AG04449 (cell line): ENCODE data around the gene HOXC9.

ENCODE experiments used
- CTCF ChIA-PET: fragments of 350-600 bp; formaldehyde crosslinking; extraction: SDS; loops from one replicate; lab custom pipeline; 2021; ENCODE audit warnings: antibody characterized with exemption; lab: Yijun Ruan, JAX
- POLR2A ChIA-PET: fragments of 400-600, 350-600 bp; formaldehyde crosslinking; extraction: SDS; loops from one replicate; lab custom pipeline; 2020; ENCODE audit warnings: antibody characterized with exemption, inconsistent platforms; lab: Yijun Ruan, JAX
- DNase-seq: peaks from one replicate; pipeline ENCODE4 v3.0.0-alpha.2; 2010; ENCODE audit warnings: low read depth, low spot score
- H3K4me3 ChIP-seq: 2 replicates; pipeline ENCODE4 v1.5.1; 2011; ENCODE audit warnings: low read depth, mild to moderate bottlenecking, control low read depth, low read length
- CTCF ChIP-seq: IDR thresholded peaks from one replicate; pipeline ENCODE4 v1.5.1; 2011; ENCODE audit warnings: mild to moderate bottlenecking, moderate library complexity, low read length, control low read depth, inconsistent platforms; ENCODE audit not compliant: insufficient read depth; ENCODE audit errors: missing control alignments

HOXC9 gene

GRCh38 chr12:53956251-53956887 lies 43.6 kb upstream of the HOXC9 start:
- no peak overlapping the region for H3K4me3 ChIP-seq
- ChIA-PET POLR2A (no interaction called here), CTCF (no interaction called here)
- TF ChIP-seq CTCF: no peak
- DNase-seq: no peak

GRCh38 chr12:53956914-53957536 lies 42.9 kb upstream of the HOXC9 start:
- POLR2A ChIA-PET: no interaction called here
- no peak for TF ChIP-seq CTCF
- DNase-seq: no peak
- CTCF ChIA-PET: no interaction called here
- H3K4me3 ChIP-seq: no peak overlapping the region

GRCh38 chr12:53958128-53958527 lies 41.8 kb upstream of the HOXC9 start:
- no peak for DNase-seq
- H3K4me3 ChIP-seq: no peak overlapping the region
- ChIA-PET POLR2A (no interaction called here), CTCF (interaction anchor here (1.2 kb wide), 1 partner anchor 250 kb away, joined by 3 read pairs; no protein-coding TSS in a partner anchor)
- no peak for TF ChIP-seq CTCF

GRCh38 chr12:53959314-53959713 lies 40.6 kb upstream of the HOXC9 start:
- ChIA-PET POLR2A (no interaction called here), CTCF (interaction anchor here (0.9 to 1.4 kb wide), 4 partner anchors 17 to 242 kb away, joined by 3 to 4 read pairs (median 4); no protein-coding TSS in a partner anchor)
- H3K4me3 ChIP-seq: no peak overlapping the region
- no peak for TF ChIP-seq CTCF
- no peak for DNase-seq

GRCh38 chr12:53960187-53961024 lies 39.6 kb upstream of the HOXC9 start:
- ChIA-PET CTCF (interaction anchor here (1.3 to 1.4 kb wide), 2 partner anchors 16 to 195 kb away, joined by 4 read pairs; no protein-coding TSS in a partner anchor), POLR2A (no interaction called here)
- no peak for TF ChIP-seq CTCF
- H3K4me3 ChIP-seq: no peak overlapping the region
- no peak for DNase-seq
